ENCODE data around the gene TMEM218. TPM values are rescaled to one million over a fixed set of nuclear protein-coding genes. Genes with fewer than 3 reads are reported as not detected.
A peak's percentile ranks its signal among the peaks of the same experiment; 100 is the strongest.

TMEM218 gene
- total RNA-seq, 1 experiment from 2014 or later = 14.3 TPM

GRCh38 chr11:125123947-125124617, 12.7 kb upstream of the TMEM218 start:
- Histone ChIP-seq H3T11ph (ENCODE audit: low read length) (no peak overlapping the region), H2BK5ac (ENCODE audit: insufficient read length, low read length) (no peak overlapping the region), H4K8ac (replicated peaks; ENCODE audit: insufficient read length, low read depth, low read length) (no peak overlapping the region), H4K91ac (ENCODE audit: insufficient read length, low read depth, low read length) (no peak overlapping the region), H3K9ac (ENCODE audit: extremely low read depth, insufficient read length, low read length) (no peak overlapping the region), H4K5ac (ENCODE audit: insufficient read length, low read depth, low read length) (no peak overlapping the region), H3K4me2 (ENCODE audit: insufficient read depth, insufficient read length, low read length) (no peak overlapping the region), H3K27me3 (ENCODE audit: insufficient read depth, low read length) (no peaks in the 10 kb centered on the region; the same call in 1 of the 2 replicates), H3K9me3 (ENCODE audit: control insufficient read depth, low read depth, low read length) (no peaks in the 10 kb centered on the region), H3K79me1 (ENCODE audit: insufficient read depth, low read depth, low read length, poor library complexity, severe bottlenecking) (no peaks in the 10 kb centered on the region), H3K4ac (ENCODE audit: low read depth, low read length) (no peak overlapping the region), H3K79me2 (ENCODE audit: insufficient read depth, low read length) (no peaks in the 10 kb centered on the region), H3K4me1 (ENCODE audit: insufficient read depth, low read length) (no peaks in the 10 kb centered on the region), H3K23me2 (ENCODE audit: insufficient read length, low read depth, low read length, poor library complexity, severe bottlenecking) (no peaks in the 10 kb centered on the region), H2AFZ (ENCODE audit: low read length) (peak overlapping the region; percentile 27), H3K27ac (ENCODE audit: insufficient read length, low read depth, low read length) (no peak overlapping the region), H3K14ac (ENCODE audit: insufficient read depth, low read length) (no peak overlapping the region), H3K56ac (ENCODE audit: insufficient read length, low read depth, low read length) (no peak overlapping the region), H2BK12ac (ENCODE audit: insufficient read length, low read depth, low read length) (no peak overlapping the region), H3K18ac (ENCODE audit: insufficient read length, low read depth, low read length) (no peak overlapping the region), H2BK20ac (ENCODE audit: low read depth, low read length, poor library complexity, severe bottlenecking) (no peak overlapping the region), H2AK5ac (ENCODE audit: insufficient read length, low read length) (no peak overlapping the region), H2BK15ac (ENCODE audit: low read depth, low read length) (no peak overlapping the region), H3K23ac (ENCODE audit: insufficient read length, low read depth, low read length) (no peak overlapping the region), H2BK120ac (ENCODE audit: low read depth, low read length, poor library complexity, severe bottlenecking) (no peak overlapping the region), H4K20me1 (ENCODE audit: control insufficient read depth, insufficient read depth, insufficient read length) (no peaks in the 10 kb centered on the region)
- Mint-ChIP-seq H3K9me3 (no peaks in the 10 kb centered on the region), H3K4me3 (no peak overlapping the region), H3K36me3 (ENCODE audit: insufficient read depth in 1 of 3, low read depth in 3 of 3) (peaks cover 0 to 5% (median 0%) of the 10 kb centered on the region in 3 experiments; a peak in 3 of 7 replicates), H3K27ac (no peak overlapping the region; a peak in 1 of 7 replicates), H3K4me1 (peaks cover 0 to 3% of the 10 kb centered on the region in 2 experiments; a peak in 1 of 4 replicates), H3K27me3 (ENCODE audit: low read depth) (peaks cover 88% of the 10 kb centered on the region)
- peak; percentile 79 for DNase-seq
- WGBS (ENCODE audit: extremely low coverage, insufficient read length, low lambda C conversion rate) = no CpG with 5 or more reads among the region's 10 CpGs
- peak; percentile 77 for TF ChIP-seq CTCF (conservative IDR thresholded peaks at IDR 0.05)

Data from H9 (cell line).